SK-N-SH (cell line): ENCODE measurements around the gene RIC8B. TPM values are rescaled to one million over a fixed set of nuclear protein-coding genes. Genes with fewer than 3 reads are reported as not detected.

Experiments used
- CTCF ChIA-PET: fragments of 300-600, 350-600 bp; formaldehyde crosslinking; extraction: SDS; loops from one replicate; lab custom pipeline; 2021; lab: Yijun Ruan, JAX
- POLR2A ChIA-PET: fragments of 350-600 bp; sonication (Branson Sonifier 250); formaldehyde crosslinking; extraction: SDS; loops from one replicate; lab custom pipeline; 2020; ENCODE audit warnings: antibody characterized with exemption, inconsistent platforms; lab: Yijun Ruan, JAX
- DNase-seq: peaks from one replicate; pipeline ENCODE4 v3.0.0; 2012
- H2AFZ ChIP-seq: fragments of 200-600 bp; sonication (generic); 2 replicates; pipeline ENCODE4 v1.8.1; 2016; ENCODE audit warnings: antibody characterized with exemption, mild to moderate bottlenecking, low read depth
- H3F3A ChIP-seq: fragments of 200-600 bp; sonication (generic); replicated peaks from 2 replicates; pipeline ENCODE3; 2016; ENCODE audit warnings: antibody characterized with exemption, mild to moderate bottlenecking; ENCODE audit not compliant: insufficient read depth
- H3K27ac ChIP-seq, 2 experiments: fragments of 200-500 bp in 1 of 2; fragments of 200-600 bp in 1 of 2; sonication (Bioruptor generic) in 1 of 2; sonication (generic), shearing (Covaris generic) in 1 of 2; 2 replicates each; pipeline versions ENCODE4 v1.5.1 to v1.6.1; 2014 to 2016; ENCODE audit warnings: low read depth in 2 of 2, inconsistent platforms in 1 of 2, low read length in 1 of 2, mild to moderate bottlenecking in 1 of 2, mixed read lengths in 1 of 2
- H3K27me3 ChIP-seq: fragments of 200-600 bp; sonication (generic), shearing (Covaris generic); 2 replicates; pipeline ENCODE4 v1.6.1; 2016; ENCODE audit warnings: mixed run types; ENCODE audit not compliant: insufficient read depth
- H3K36me3 ChIP-seq, 2 experiments: fragments of 200-500 bp in 1 of 2; fragments of 200-600 bp in 1 of 2; sonication (Bioruptor generic) in 1 of 2; sonication (generic) in 1 of 2; replicated peaks in 1 of 2; 2 replicates each; pipeline versions ENCODE3 to v1.5.1; 2014 to 2016; ENCODE audit warnings: low read length in 1 of 2, mild to moderate bottlenecking in 1 of 2; ENCODE audit not compliant: insufficient read depth in 2 of 2, control insufficient read depth in 1 of 2
- H3K4me1 ChIP-seq, 2 experiments: fragments of 200-500 bp in 1 of 2; fragments of 200-600 bp in 1 of 2; sonication (Bioruptor generic) in 1 of 2; sonication (generic), shearing (Covaris generic) in 1 of 2; 2 replicates each; pipeline versions ENCODE4 v1.5.1 to v1.6.1; 2014 to 2016; ENCODE audit warnings: low read depth in 1 of 2, low read length in 1 of 2, mixed run types in 1 of 2; ENCODE audit not compliant: insufficient read depth in 2 of 2, control insufficient read depth in 1 of 2
- H3K4me2 ChIP-seq: fragments of 200-600 bp; sonication (generic), shearing (Covaris generic); 2 replicates; pipeline ENCODE4 v1.6.1; 2017; ENCODE audit warnings: mixed run types
- H3K4me3 ChIP-seq, 2 experiments: fragments of 200-500 bp in 1 of 2; fragments of 200-600 bp in 1 of 2; sonication (Bioruptor generic) in 1 of 2; sonication (generic), shearing (Covaris generic) in 1 of 2; 2 replicates each; pipeline versions ENCODE4 v1.5.1 to v1.8.1; 2014 to 2016; ENCODE audit warnings: low read depth in 2 of 2, inconsistent platforms in 1 of 2, low read length in 1 of 2, mild to moderate bottlenecking in 1 of 2, mixed read lengths in 1 of 2, moderate library complexity in 1 of 2
- H3K79me2 ChIP-seq: fragments of 200-600 bp; sonication (generic); 2 replicates; pipeline ENCODE4 v1.8.1; 2017; ENCODE audit warnings: mild to moderate bottlenecking; ENCODE audit not compliant: insufficient read depth
- H3K9ac ChIP-seq: fragments of 200-600 bp; sonication (generic); 2 replicates; pipeline ENCODE4 v1.6.1; 2017; ENCODE audit warnings: mixed run types
- H3K9me2 ChIP-seq: fragments of 200-600 bp; sonication (generic); 2 replicates; pipeline ENCODE4 v1.6.1; 2017; ENCODE audit warnings: mixed run types
- H3K9me3 ChIP-seq: fragments of 200-600 bp; sonication (generic); 2 replicates; pipeline ENCODE4 v1.6.1; 2017; ENCODE audit warnings: mixed run types, mild to moderate bottlenecking, moderate library complexity
- H4K20me1 ChIP-seq: fragments of 200-600 bp; sonication (generic); 2 replicates; pipeline ENCODE4 v1.6.1; 2017; ENCODE audit warnings: mild to moderate bottlenecking, mixed run types; ENCODE audit not compliant: insufficient read depth
- RCOR1 ChIP-seq: fragments of 150-350 bp; IDR thresholded peaks from 2 replicates; pipeline ENCODE4 v1.6.1; 2017; ENCODE audit warnings: antibody characterized with exemption, low read length
- RFX5 ChIP-seq: IDR thresholded peaks from 2 replicates; pipeline ENCODE4 v1.6.1; 2012; ENCODE audit warnings: mild to moderate bottlenecking, improper control_type of control experiment, low read length
- WGBS: methylation state at CpG from one replicate; pipeline ENCODE4 v1.1.6; 2017; ENCODE audit warnings: low lambda C conversion rate; 5-methylcytosine and 5-hydroxymethylcytosine counted together
- polyA plus RNA-seq, 3 experiments: library from polyadenylated mRNA; depleted of rRNA; stranded (reverse); fragments of >200 nt; gene quantifications; 2 replicates each; pipeline ENCODE4 v1.2.3, GENCODE V29; 2012
- TF ChIP-seq, protein P1 (sequence below): fragments of 150-350 bp; IDR thresholded peaks from 2 replicates; pipeline ENCODE4 v1.6.1; 2016; ENCODE audit warnings: mild to moderate bottlenecking, low read depth, low read length
- TF ChIP-seq, protein P2 (sequence below): IDR thresholded peaks from 2 replicates; pipeline ENCODE4 v1.4.0; 2012; ENCODE audit warnings: low read depth, borderline replicate concordance
- TF ChIP-seq, protein P3 (sequence below): IDR thresholded peaks from 2 replicates; pipeline ENCODE4 v1.6.1; 2012; ENCODE audit warnings: mild to moderate bottlenecking, low read depth, low read length, moderate library complexity
- TF ChIP-seq, protein P4 (sequence below): IDR thresholded peaks from 2 replicates; pipeline ENCODE4 v1.4.0; 2012; ENCODE audit warnings: low read depth
- TF ChIP-seq, protein P5 (sequence below): IDR thresholded peaks from 2 replicates; pipeline ENCODE4 v1.4.0; 2012; ENCODE audit warnings: low read depth, borderline replicate concordance

RIC8B gene
- polyA plus RNA-seq, 1 of the 3 experiments (the other 2 are of a cell fraction), result 6.2 TPM

DNA sequence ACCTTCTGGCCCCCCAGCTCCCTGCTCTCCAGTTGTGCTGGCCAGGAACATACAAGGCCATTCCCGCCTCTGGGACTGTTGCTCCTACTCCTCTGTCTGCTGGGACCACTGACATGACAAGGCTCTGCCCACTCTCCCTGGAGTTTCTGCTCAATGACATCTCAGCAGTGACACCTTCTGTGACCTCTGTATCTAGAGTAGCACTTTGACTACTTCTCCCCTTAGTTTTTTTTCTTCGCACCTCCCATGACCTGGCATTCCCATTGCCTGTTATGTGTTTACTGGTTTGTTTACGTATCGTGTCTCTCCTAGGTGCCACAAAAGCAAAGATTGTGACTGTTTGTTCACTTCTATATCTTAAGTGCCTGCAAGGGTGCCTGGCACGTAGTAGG, 141.1 kb downstream of the RIC8B start (continued):
- TF ChIP-seq, protein P1, sequence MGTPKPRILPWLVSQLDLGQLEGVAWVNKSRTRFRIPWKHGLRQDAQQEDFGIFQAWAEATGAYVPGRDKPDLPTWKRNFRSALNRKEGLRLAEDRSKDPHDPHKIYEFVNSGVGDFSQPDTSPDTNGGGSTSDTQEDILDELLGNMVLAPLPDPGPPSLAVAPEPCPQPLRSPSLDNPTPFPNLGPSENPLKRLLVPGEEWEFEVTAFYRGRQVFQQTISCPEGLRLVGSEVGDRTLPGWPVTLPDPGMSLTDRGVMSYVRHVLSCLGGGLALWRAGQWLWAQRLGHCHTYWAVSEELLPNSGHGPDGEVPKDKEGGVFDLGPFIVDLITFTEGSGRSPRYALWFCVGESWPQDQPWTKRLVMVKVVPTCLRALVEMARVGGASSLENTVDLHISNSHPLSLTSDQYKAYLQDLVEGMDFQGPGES, result no peak
- TF ChIP-seq RCOR1, result no peak
- TF ChIP-seq, protein P2, sequence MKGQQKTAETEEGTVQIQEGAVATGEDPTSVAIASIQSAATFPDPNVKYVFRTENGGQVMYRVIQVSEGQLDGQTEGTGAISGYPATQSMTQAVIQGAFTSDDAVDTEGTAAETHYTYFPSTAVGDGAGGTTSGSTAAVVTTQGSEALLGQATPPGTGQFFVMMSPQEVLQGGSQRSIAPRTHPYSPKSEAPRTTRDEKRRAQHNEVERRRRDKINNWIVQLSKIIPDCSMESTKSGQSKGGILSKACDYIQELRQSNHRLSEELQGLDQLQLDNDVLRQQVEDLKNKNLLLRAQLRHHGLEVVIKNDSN, result no peak
- TF ChIP-seq, protein P3, sequence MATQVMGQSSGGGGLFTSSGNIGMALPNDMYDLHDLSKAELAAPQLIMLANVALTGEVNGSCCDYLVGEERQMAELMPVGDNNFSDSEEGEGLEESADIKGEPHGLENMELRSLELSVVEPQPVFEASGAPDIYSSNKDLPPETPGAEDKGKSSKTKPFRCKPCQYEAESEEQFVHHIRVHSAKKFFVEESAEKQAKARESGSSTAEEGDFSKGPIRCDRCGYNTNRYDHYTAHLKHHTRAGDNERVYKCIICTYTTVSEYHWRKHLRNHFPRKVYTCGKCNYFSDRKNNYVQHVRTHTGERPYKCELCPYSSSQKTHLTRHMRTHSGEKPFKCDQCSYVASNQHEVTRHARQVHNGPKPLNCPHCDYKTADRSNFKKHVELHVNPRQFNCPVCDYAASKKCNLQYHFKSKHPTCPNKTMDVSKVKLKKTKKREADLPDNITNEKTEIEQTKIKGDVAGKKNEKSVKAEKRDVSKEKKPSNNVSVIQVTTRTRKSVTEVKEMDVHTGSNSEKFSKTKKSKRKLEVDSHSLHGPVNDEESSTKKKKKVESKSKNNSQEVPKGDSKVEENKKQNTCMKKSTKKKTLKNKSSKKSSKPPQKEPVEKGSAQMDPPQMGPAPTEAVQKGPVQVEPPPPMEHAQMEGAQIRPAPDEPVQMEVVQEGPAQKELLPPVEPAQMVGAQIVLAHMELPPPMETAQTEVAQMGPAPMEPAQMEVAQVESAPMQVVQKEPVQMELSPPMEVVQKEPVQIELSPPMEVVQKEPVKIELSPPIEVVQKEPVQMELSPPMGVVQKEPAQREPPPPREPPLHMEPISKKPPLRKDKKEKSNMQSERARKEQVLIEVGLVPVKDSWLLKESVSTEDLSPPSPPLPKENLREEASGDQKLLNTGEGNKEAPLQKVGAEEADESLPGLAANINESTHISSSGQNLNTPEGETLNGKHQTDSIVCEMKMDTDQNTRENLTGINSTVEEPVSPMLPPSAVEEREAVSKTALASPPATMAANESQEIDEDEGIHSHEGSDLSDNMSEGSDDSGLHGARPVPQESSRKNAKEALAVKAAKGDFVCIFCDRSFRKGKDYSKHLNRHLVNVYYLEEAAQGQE, result no peak
- no peak for TF ChIP-seq RFX5
- TF ChIP-seq, protein P4, sequence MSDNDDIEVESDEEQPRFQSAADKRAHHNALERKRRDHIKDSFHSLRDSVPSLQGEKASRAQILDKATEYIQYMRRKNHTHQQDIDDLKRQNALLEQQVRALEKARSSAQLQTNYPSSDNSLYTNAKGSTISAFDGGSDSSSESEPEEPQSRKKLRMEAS, result no peak

DNA sequence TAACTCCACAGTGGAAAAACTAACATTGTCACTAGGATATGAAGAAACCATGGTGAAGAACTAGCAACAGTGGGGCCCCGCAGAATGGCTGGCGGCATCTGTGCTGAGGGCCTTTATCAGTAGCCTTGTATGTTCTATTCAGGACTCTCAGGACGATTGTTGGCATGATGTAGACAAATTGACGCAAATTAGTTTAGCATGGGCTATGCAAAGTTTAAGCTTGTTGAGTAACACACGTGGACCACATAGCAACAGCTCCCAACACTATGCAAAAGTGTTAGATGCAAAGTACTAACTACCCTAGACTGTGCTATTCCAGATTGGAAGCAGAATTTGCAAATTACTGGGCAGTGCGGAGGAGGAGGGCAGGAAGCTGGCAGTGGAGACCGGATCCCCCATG, 143.0 kb downstream of the RIC8B start:
- H3K27me3 ChIP-seq, result no peaks in the 10 kb centered on the region
- WGBS, result 68% methylated on average over 7 of the region's 7 CpGs

More for the DNA sequence above, 143.0 kb downstream of the RIC8B start:
- Histone ChIP-seq H3K4me3 (no peak overlapping the region), H3K9me2 (no peaks in the 10 kb centered on the region), H3K4me1 (no peaks in the 10 kb centered on the region), H3K36me3 (no peaks in the 10 kb centered on the region)
- POLR2A ChIA-PET, result no interaction called here
- TF ChIP-seq, protein P5, sequence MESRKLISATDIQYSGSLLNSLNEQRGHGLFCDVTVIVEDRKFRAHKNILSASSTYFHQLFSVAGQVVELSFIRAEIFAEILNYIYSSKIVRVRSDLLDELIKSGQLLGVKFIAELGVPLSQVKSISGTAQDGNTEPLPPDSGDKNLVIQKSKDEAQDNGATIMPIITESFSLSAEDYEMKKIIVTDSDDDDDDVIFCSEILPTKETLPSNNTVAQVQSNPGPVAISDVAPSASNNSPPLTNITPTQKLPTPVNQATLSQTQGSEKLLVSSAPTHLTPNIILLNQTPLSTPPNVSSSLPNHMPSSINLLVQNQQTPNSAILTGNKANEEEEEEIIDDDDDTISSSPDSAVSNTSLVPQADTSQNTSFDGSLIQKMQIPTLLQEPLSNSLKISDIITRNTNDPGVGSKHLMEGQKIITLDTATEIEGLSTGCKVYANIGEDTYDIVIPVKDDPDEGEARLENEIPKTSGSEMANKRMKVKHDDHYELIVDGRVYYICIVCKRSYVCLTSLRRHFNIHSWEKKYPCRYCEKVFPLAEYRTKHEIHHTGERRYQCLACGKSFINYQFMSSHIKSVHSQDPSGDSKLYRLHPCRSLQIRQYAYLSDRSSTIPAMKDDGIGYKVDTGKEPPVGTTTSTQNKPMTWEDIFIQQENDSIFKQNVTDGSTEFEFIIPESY, result no peak
- TF ChIP-seq, all 33 proteins: peak for 0
- Histone ChIP-seq H3K4me2 (no peak overlapping the region), H2AFZ (no peak overlapping the region), H4K20me1 (no peaks in the 10 kb centered on the region), H3K9ac (no peak overlapping the region), H3F3A (no peaks in the 10 kb centered on the region), H3K9me3 (no peaks in the 10 kb centered on the region), H3K27ac (no peak overlapping the region), H3K79me2 (no peaks in the 10 kb centered on the region)
- DNase-seq, result no peak
- CTCF ChIA-PET, result interaction anchor here (0.9 to 2.9 kb wide), 4 partner anchors 37 to 691 kb away, joined by 3 to 49 read pairs (median 20); partner anchors contain the start of gene POLR3B
